ENCODE results near the gene HS6ST1. TPM values are rescaled to one million over a fixed set of nuclear protein-coding genes. Genes with fewer than 3 reads are reported as not detected.

HS6ST1 gene
- total and polyA plus RNA-seq, 2 of the 4 experiments (the other 2 are of a cell fraction) = 29.9 to 36.9 TPM

GRCh38 chr2:128219891-128220290, 98.8 kb downstream of the HS6ST1 start:
- H4K20me1 ChIP-seq (ENCODE audit: insufficient read depth, low read length) = no peaks in the 10 kb centered on the region
- H2AK5ac ChIP-seq (ENCODE audit: low read depth, low read length) = no peak overlapping the region
- no peaks in the 10 kb centered on the region for H3K4me1 ChIP-seq (ENCODE audit: control insufficient read depth, insufficient read depth, low read length)
- H3K27ac ChIP-seq (ENCODE audit: insufficient read depth, low read length) = no peak overlapping the region
- no peak overlapping the region for H2BK120ac ChIP-seq (ENCODE audit: low read depth, low read length)
- no TSS peak for BruUV-seq (replicated peaks)
- no peak overlapping the region for H3K14ac ChIP-seq (replicated peaks; ENCODE audit: low read depth, low read length)
- no peak overlapping the region for H2AFZ ChIP-seq (replicated peaks; ENCODE audit: low read length, poor library complexity)
- H3K79me1 ChIP-seq (ENCODE audit: low read depth in 1 of 2, low read length in 2 of 2) = no peaks in the 10 kb centered on the region
- no peak overlapping the region for H3K23ac ChIP-seq (ENCODE audit: low read depth, low read length)
- H4K91ac ChIP-seq (ENCODE audit: insufficient read depth, low read depth, low read length) = no peak overlapping the region
- H4K5ac ChIP-seq (ENCODE audit: low read depth, low read length) = no peak overlapping the region
- no peaks in the 10 kb centered on the region for H3K36me3 ChIP-seq (ENCODE audit: control insufficient read depth, insufficient read depth, low read length)
- H3K27me3 ChIP-seq (ENCODE audit: control insufficient read depth, insufficient read depth, low read length) = peaks cover 14% of the 10 kb centered on the region
- no peaks in the 10 kb centered on the region; the same call in 1 of the 2 replicates for H3K9me3 ChIP-seq (ENCODE audit: control insufficient read depth, insufficient read depth, low read length)
- DNase-seq (no peak), ATAC-seq (ENCODE audit: low read depth) (no peak)
- no peak overlapping the region for H2BK5ac ChIP-seq (ENCODE audit: low read depth, low read length, poor library complexity, severe bottlenecking)
- TF ChIP-seq FOS (IDR thresholded peaks at IDR 0.05; ENCODE audit: low read depth, low read length) (no peak), MAFK (IDR thresholded peaks at IDR 0.05; ENCODE audit: low read depth, low read length) (no peak), SMC3 (IDR thresholded peaks at IDR 0.05; ENCODE audit: low read depth, low read length) (no peak), BHLHE40 (IDR thresholded peaks at IDR 0.05; ENCODE audit: low read depth, low read length) (no peak), MXI1 (IDR thresholded peaks at IDR 0.05; ENCODE audit: borderline replicate concordance, low read depth, low read length) (no peak), RFX5 (IDR thresholded peaks at IDR 0.05; ENCODE audit: low read depth, low read length) (no peak), RAD21 (IDR thresholded peaks at IDR 0.05; ENCODE audit: low read length) (no peak), RCOR1 (IDR thresholded peaks at IDR 0.05; ENCODE audit: insufficient replicate concordance, low read length) (no peak), POLR2A (IDR thresholded peaks at IDR 0.05; ENCODE audit: low read depth, low read length) (no peak), CTCF (conservative IDR thresholded peaks at IDR 0.05; ENCODE audit: low read depth, low read length) (no peak), CEBPB (IDR thresholded peaks at IDR 0.05; ENCODE audit: low read depth, low read length) (no peak), ELK1 (IDR thresholded peaks at IDR 0.05; ENCODE audit: borderline replicate concordance, low read depth, low read length) (no peak)
- TF ChIP-seq, protein P1, sequence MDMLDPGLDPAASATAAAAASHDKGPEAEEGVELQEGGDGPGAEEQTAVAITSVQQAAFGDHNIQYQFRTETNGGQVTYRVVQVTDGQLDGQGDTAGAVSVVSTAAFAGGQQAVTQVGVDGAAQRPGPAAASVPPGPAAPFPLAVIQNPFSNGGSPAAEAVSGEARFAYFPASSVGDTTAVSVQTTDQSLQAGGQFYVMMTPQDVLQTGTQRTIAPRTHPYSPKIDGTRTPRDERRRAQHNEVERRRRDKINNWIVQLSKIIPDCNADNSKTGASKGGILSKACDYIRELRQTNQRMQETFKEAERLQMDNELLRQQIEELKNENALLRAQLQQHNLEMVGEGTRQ (IDR thresholded peaks at IDR 0.05; ENCODE audit: low read depth, low read length) = no peak
- dilution Hi-C loops (cut with HindIII; ENCODE audit: low sequenced_read_pairs, unreplicated experiment) = no loop called here
- H3K4me3 ChIP-seq (ENCODE audit: insufficient read depth, low read depth, low read length) = no peak overlapping the region
- intact Hi-C loops (cut with micrococcal nuclease) = no loop called here
- H3K9ac ChIP-seq (ENCODE audit: low read depth, low read length) = no peak overlapping the region
- ChIA-PET CTCF (no interaction called here), POLR2A (ENCODE audit: unreplicated experiment) (no interaction called here)
- WGBS, 2 experiments (ENCODE audit: extremely low coverage in 2 of 2, insufficient read length in 1 of 2) = 67% methylated on average over 1 of the region's 8 CpGs; no CpG with 5 or more reads in 1 of the 2 experiments
- no peak overlapping the region for H3K4ac ChIP-seq (ENCODE audit: low read depth, low read length)
- in situ Hi-C loops (cut with MboI; ENCODE audit: low sequenced_read_pairs) = no loop called here
- no peak overlapping the region for H3K18ac ChIP-seq (ENCODE audit: low read depth, low read length)
- no peak overlapping the region for H3K4me2 ChIP-seq (ENCODE audit: low read depth, low read length)
- no peaks in the 10 kb centered on the region for H3K9me1 ChIP-seq (ENCODE audit: insufficient read depth, low read length)
- no peak overlapping the region for H2BK20ac ChIP-seq (ENCODE audit: low read depth, low read length)
- H4K8ac ChIP-seq (ENCODE audit: low read depth in 2 of 2, low read length in 2 of 2) = no peak overlapping the region
- no peak overlapping the region for H2BK15ac ChIP-seq (ENCODE audit: low read depth, low read length)
- H3K56ac ChIP-seq (ENCODE audit: extremely low read depth, insufficient read depth, low read length) = no peak overlapping the region
- no peak overlapping the region for H2AK9ac ChIP-seq (replicated peaks; ENCODE audit: low read depth, low read length, poor library complexity)

Measured in IMR-90 (cell line).